ENCODE measurements around the gene HM13. TPM values are rescaled to one million over a fixed set of nuclear protein-coding genes. Genes with fewer than 3 reads are reported as not detected.

Gene HM13
- total RNA-seq, 2 donors from 2014 or later, result 120 to 206 TPM

- Mint-ChIP-seq H3K4me1 (peaks cover 40% of the 10 kb centered on the region), H3K4me3 (peak within 1 kb of the TSS; percentile 99), H3K27me3 (ENCODE audit: insufficient read depth) (no peaks in the 10 kb centered on the region), H3K9me3 (no peaks in the 10 kb centered on the region), H3K36me3 (ENCODE audit: low read depth) (peaks cover 20% of the 10 kb centered on the region), H3K27ac (peak within 1 kb of the TSS; percentile 99)
- Histone ChIP-seq H3K27ac (ENCODE audit: low read depth, low read length) (peak within 1 kb of the TSS; percentile 98), H3K4me3 (ENCODE audit: low read length) (peak within 1 kb of the TSS; percentile 95), H3K4me1 (ENCODE audit: control insufficient read depth, insufficient read depth, low read length) (peaks cover 19% of the 10 kb centered on the region), H3K27me3 (ENCODE audit: control insufficient read depth, insufficient read depth, low read length, poor library complexity, severe bottlenecking) (no peaks in the 10 kb centered on the region), H3K9me3 (ENCODE audit: control insufficient read depth, low read length) (no peaks in the 10 kb centered on the region), H3K9ac (ENCODE audit: extremely low read depth, low read length, poor library complexity, severe bottlenecking) (peak within 1 kb of the TSS; percentile 89), H3K36me3 (ENCODE audit: control insufficient read depth, insufficient read depth, low read length) (no peaks in the 10 kb centered on the region)
- DNase-seq, result peak; percentile 98
- TF ChIP-seq CTCF (conservative IDR thresholded peaks at IDR 0.05), result peak; percentile 20
- WGBS, 2 experiments (ENCODE audit: insufficient coverage in 1 of 2, insufficient read length in 1 of 2), result 0% methylated on average over 54 to 74 of the region's 74 CpGs
Observed at GRCh38 chr20:31605031-31605901, 91.0 kb downstream of the HM13 start, which contains the start of gene ID1. ID1 (plus strand) TSS chr20:31605289; CDS start chr20:31605388, 99 bp downstream.

GRCh38 chr20:31605902-31606803, 91.9 kb downstream of the HM13 start:
- peaks cover 19% of the 10 kb centered on the region for H3K4me1 ChIP-seq (ENCODE audit: control insufficient read depth, insufficient read depth, low read length)
- Mint-ChIP-seq H3K27ac (peak overlapping the region; percentile 99), H3K27me3 (ENCODE audit: insufficient read depth) (no peaks in the 10 kb centered on the region), H3K36me3 (ENCODE audit: low read depth) (peaks cover 20% of the 10 kb centered on the region), H3K4me3 (peak overlapping the region; percentile 99), H3K4me1 (peaks cover 45% of the 10 kb centered on the region), H3K9me3 (no peaks in the 10 kb centered on the region)
- no peak for TF ChIP-seq CTCF (conservative IDR thresholded peaks at IDR 0.05)
- H3K9ac ChIP-seq (ENCODE audit: extremely low read depth, low read length, poor library complexity, severe bottlenecking), result peak overlapping the region; percentile 89
- H3K27me3 ChIP-seq (ENCODE audit: control insufficient read depth, insufficient read depth, low read length, poor library complexity, severe bottlenecking), result no peaks in the 10 kb centered on the region
- H3K4me3 ChIP-seq (ENCODE audit: low read length), result peak overlapping the region; percentile 95
- H3K36me3 ChIP-seq (ENCODE audit: control insufficient read depth, insufficient read depth, low read length), result no peaks in the 10 kb centered on the region
- no peaks in the 10 kb centered on the region for H3K9me3 ChIP-seq (ENCODE audit: control insufficient read depth, low read length)
- 0 to 1% methylated on average over 22 to 39 of the region's 39 CpGs for WGBS, 2 experiments (ENCODE audit: insufficient coverage in 1 of 2, insufficient read length in 1 of 2)
- peak overlapping the region; percentile 88 for H3K27ac ChIP-seq (ENCODE audit: low read depth, low read length)
- DNase-seq, result peak; percentile 68

Measured in endodermal cell (in vitro differentiated cells).